HepG2 (cell line): ENCODE data around the gene BCL2L2. TPM values are rescaled to one million over a fixed set of nuclear protein-coding genes. Genes with fewer than 3 reads are reported as not detected.
A peak's percentile ranks its signal among the peaks of the same experiment; 100 is the strongest.

ENCODE experiments used
- ADNP ChIP-seq: sonication (generic); formaldehyde crosslinking; IDR thresholded peaks from 2 replicates; pipeline ENCODE4 v1.4.0; 2020; ENCODE audit warnings: missing genetic modification reagents
- AKAP8 ChIP-seq: sonication (generic); formaldehyde crosslinking; IDR thresholded peaks from 2 replicates; pipeline ENCODE4 v1.5.1; 2020; ENCODE audit warnings: mild to moderate bottlenecking, missing genetic modification reagents
- CBX2 ChIP-seq, 2 experiments: fragments of 200-600 bp in 1 of 2; sonication (generic); formaldehyde crosslinking in 1 of 2; IDR thresholded peaks; 2 replicates each; pipeline versions ENCODE4 v1.7.0 to v1.8.1; 2018 to 2022; ENCODE audit warnings: low read depth in 2 of 2, low read length in 1 of 2, mild to moderate bottlenecking in 1 of 2, missing genetic modification reagents in 1 of 2
- CSRNP2 ChIP-seq: sonication (generic); formaldehyde crosslinking; conservative IDR thresholded peaks from 2 replicates; pipeline ENCODE4 v1.8.0; 2022; ENCODE audit warnings: low read depth, missing genetic modification reagents
- FIP1L1 ChIP-seq: fragments of 200-400 bp; formaldehyde crosslinking; IDR thresholded peaks from 2 replicates; pipeline ENCODE4 v1.6.1; 2018; ENCODE audit warnings: low read depth, mild to moderate bottlenecking, low read length, moderate library complexity, borderline replicate concordance; ENCODE audit not compliant: insufficient read depth
- HINFP ChIP-seq: sonication (generic); formaldehyde crosslinking; IDR thresholded peaks from 2 replicates; pipeline ENCODE4 v1.4.0; 2020; ENCODE audit warnings: low read depth, mild to moderate bottlenecking, missing genetic modification reagents
- HNF4A ChIP-seq: sonication (generic); formaldehyde crosslinking; IDR thresholded peaks from 2 replicates; pipeline ENCODE4 v1.4.0; 2020; ENCODE audit warnings: missing genetic modification reagents
- KDM3A ChIP-seq: IDR thresholded peaks from 2 replicates; pipeline ENCODE4 v1.6.1; 2018; ENCODE audit warnings: low read depth, missing compliant biosample characterization
- MXD3 ChIP-seq: IDR thresholded peaks from 2 replicates; pipeline ENCODE4 v1.6.1; 2016; ENCODE audit warnings: mild to moderate bottlenecking, missing biosample characterization, missing genetic modification reagents
- NCOA1 ChIP-seq: sonication (generic); formaldehyde crosslinking; IDR thresholded peaks from 2 replicates; pipeline ENCODE4 v1.9.0; 2021; ENCODE audit warnings: missing genetic modification reagents
- RBM39 ChIP-seq: fragments of 200-400 bp; formaldehyde crosslinking; IDR thresholded peaks from one replicate; pipeline ENCODE4 v1.6.1; 2018; ENCODE audit warnings: antibody characterized with exemption, mild to moderate bottlenecking, low read depth, low read length; ENCODE audit not compliant: poor library complexity, severe bottlenecking
- TARDBP ChIP-seq: sonication (generic); formaldehyde crosslinking; IDR thresholded peaks from 2 replicates; pipeline ENCODE4 v1.8.0; 2022; ENCODE audit warnings: mild to moderate bottlenecking, missing genetic modification reagents
- TSC22D2 ChIP-seq: sonication (generic); formaldehyde crosslinking; IDR thresholded peaks from 2 replicates; pipeline ENCODE4 v1.5.1; 2020; ENCODE audit warnings: missing genetic modification reagents, mild to moderate bottlenecking, borderline replicate concordance
- ZBTB34 ChIP-seq: sonication (generic); formaldehyde crosslinking; IDR thresholded peaks from 2 replicates; pipeline ENCODE4 v1.8.0; 2022; ENCODE audit warnings: mild to moderate bottlenecking, missing genetic modification reagents
- ZNF225 ChIP-seq: sonication (generic); formaldehyde crosslinking; IDR thresholded peaks from 2 replicates; pipeline ENCODE4 v1.4.0; 2020; ENCODE audit warnings: mild to moderate bottlenecking, missing genetic modification reagents
- ZNF414 ChIP-seq: sonication (generic); formaldehyde crosslinking; IDR thresholded peaks from 2 replicates; pipeline ENCODE4 v1.5.0; 2020; ENCODE audit warnings: missing genetic modification reagents
- ZNF674 ChIP-seq: sonication (generic); formaldehyde crosslinking; IDR thresholded peaks from 2 replicates; pipeline ENCODE4 v1.5.0; 2020; ENCODE audit warnings: low read depth, mild to moderate bottlenecking, missing genetic modification reagents
- ZNF780A ChIP-seq: sonication (generic); formaldehyde crosslinking; IDR thresholded peaks from 2 replicates; pipeline ENCODE4 v1.8.0; 2022; ENCODE audit warnings: mild to moderate bottlenecking, missing genetic modification reagents, moderate library complexity
- polyA plus RNA-seq, 8 experiments: library from polyadenylated mRNA; depleted of rRNA in 3 of 8; stranded (reverse) in 7 of 8; unstranded in 1 of 8; fragments of >200 nt; fragmentation: Illumina TruSeq in 4 of 8; extraction: Trizol in 4 of 8; gene quantifications; 2 replicates each; pipeline versions ENCODE4 v1.2.1 to v1.2.3, GENCODE V29; 2011 to 2016; ENCODE audit warnings: low read depth in 4 of 8, missing spikeins in 1 of 8, mixed read lengths in 1 of 8; ENCODE audit not compliant: insufficient read depth in 1 of 8
- total RNA-seq, 5 experiments: library from RNA; depleted of rRNA; stranded (reverse); fragments of >200 nt; fragmentation: Illumina TruSeq; extraction: Trizol; gene quantifications; 2 replicates each; pipeline ENCODE4 v1.2.3, GENCODE V29; 2016; ENCODE audit warnings: low read depth in 1 of 5

BCL2L2 gene
- total and polyA plus RNA-seq, 2 of the 13 experiments (the other 11 are each of a cell fraction or from before 2014, with no cell fraction given): 28.1 to 49.8 TPM

- TF ChIP-seq ZNF780A (CRISPR knock-in tag) (peak; percentile 91; the same call in 1 of the 2 replicates), ADNP (CRISPR knock-in tag) (0 out of 2 replicates have a peak, but pooled peaks have one; percentile 46), CBX2 (IDR thresholded peaks at IDR 0.05; ENCODE audit: low read depth, low read length) (no peak), CBX2 (CRISPR knock-in tag; IDR thresholded peaks at IDR 0.05; ENCODE audit: low read depth) (peak; percentile 84; the same call in 1 of the 2 replicates), ZNF225 (CRISPR knock-in tag) (peak; percentile 59; the same call in 1 of the 2 replicates), TARDBP (0 out of 2 replicates have a peak, but pooled peaks have one; percentile 17), HINFP (CRISPR knock-in tag) (no peak), HNF4A (peak; percentile 80), ZNF674 (CRISPR knock-in tag) (no peak), MXD3 (CRISPR knock-in tag) (peak; percentile 73), ZBTB34 (CRISPR knock-in tag) (no peak), KDM3A (CRISPR knock-in tag) (0 out of 2 replicates have a peak, but pooled peaks have one; percentile 33), FIP1L1 (0 out of 2 replicates have a peak, but pooled peaks have one; percentile 3), TSC22D2 (CRISPR knock-in tag) (peak; percentile 22; the same call in 1 of the 2 replicates), RBM39 (peak; percentile 76), AKAP8 (no peak; the same call in 1 of the 2 replicates), ZNF414 (CRISPR knock-in tag) (peak; percentile 86), CSRNP2 (CRISPR knock-in tag) (no peak; the same call in 1 of the 2 replicates), NCOA1 (CRISPR knock-in tag) (peak; percentile 78; the same call in 1 of the 2 replicates)
Observed at GRCh38 chr14:23321572-23322547, 15.2 kb downstream of the BCL2L2 start (continued).
